T-helper 1 cell treated with Interleukin-12 subunit alpha and Interleukin-12 subunit beta and Interleukin-4 antibody, amounts not matched to agents 30 μg/mL and 1 μg/mL, for 36 hours (primary cell): Measurements from ENCODE around the gene ECI1.

Experiments
- H3K27ac Mint-ChIP-seq: one replicate; pipeline ENCODE4 v1.8.0; 2021; ENCODE audit warnings: mild to moderate bottlenecking, mixed read lengths
- H3K27me3 Mint-ChIP-seq: one replicate; pipeline ENCODE4 v1.8.0; 2021; ENCODE audit warnings: low read depth, mixed read lengths
- H3K36me3 Mint-ChIP-seq: one replicate; pipeline ENCODE4 v1.8.0; 2021; ENCODE audit warnings: low read depth, mixed read lengths
- H3K4me1 Mint-ChIP-seq: one replicate; pipeline ENCODE4 v1.8.0; 2021; ENCODE audit warnings: low read depth, mixed read lengths
- H3K4me3 Mint-ChIP-seq: one replicate; pipeline ENCODE4 v1.8.0; 2021; ENCODE audit warnings: mild to moderate bottlenecking, moderate library complexity, mixed read lengths
- H3K9me3 Mint-ChIP-seq: one replicate; pipeline ENCODE4 v1.8.0; 2021; ENCODE audit warnings: mixed read lengths

ECI1 gene

DNA sequence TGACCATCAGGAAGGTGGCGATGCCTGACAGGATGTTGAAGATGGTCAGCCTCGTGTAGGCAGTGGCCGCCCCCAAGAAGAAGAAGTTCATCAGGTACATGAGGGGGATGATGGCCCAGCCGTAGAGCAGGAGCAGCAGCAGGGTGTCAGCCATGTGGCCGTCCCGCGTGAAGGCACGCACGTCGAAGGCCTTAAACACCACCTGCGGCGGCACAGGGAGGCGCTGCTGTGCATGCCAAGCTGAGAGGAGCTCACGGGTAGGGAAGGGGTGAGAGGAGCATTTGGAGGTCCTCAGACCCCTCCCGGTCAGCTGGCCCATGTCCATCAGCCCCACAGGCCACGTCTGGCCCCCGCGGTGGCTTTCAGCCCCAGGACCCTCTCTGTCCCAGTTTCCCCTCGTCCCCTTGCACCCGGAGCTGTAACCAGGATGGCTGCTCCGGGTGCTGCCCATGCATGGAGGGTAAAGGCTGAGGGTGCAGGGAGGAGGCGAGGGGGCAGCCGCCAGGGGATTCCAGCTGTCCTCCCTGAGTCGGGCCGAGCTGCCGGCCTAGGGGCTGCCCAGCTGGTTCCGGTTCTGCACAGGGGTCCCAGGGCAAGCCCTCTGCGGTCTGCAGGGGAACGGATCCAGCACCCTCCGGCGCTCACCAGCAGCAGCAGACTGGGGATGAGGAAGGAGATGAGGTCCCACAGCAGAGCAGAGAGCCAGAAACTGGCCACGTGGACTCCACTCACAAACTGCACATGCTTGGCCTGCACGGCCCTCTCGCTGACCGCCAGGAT, 33.6 kb upstream of the ECI1 start:
- no peak overlapping the region for H3K27ac Mint-ChIP-seq
- no peaks in the 10 kb centered on the region for H3K4me1 Mint-ChIP-seq

DNA sequence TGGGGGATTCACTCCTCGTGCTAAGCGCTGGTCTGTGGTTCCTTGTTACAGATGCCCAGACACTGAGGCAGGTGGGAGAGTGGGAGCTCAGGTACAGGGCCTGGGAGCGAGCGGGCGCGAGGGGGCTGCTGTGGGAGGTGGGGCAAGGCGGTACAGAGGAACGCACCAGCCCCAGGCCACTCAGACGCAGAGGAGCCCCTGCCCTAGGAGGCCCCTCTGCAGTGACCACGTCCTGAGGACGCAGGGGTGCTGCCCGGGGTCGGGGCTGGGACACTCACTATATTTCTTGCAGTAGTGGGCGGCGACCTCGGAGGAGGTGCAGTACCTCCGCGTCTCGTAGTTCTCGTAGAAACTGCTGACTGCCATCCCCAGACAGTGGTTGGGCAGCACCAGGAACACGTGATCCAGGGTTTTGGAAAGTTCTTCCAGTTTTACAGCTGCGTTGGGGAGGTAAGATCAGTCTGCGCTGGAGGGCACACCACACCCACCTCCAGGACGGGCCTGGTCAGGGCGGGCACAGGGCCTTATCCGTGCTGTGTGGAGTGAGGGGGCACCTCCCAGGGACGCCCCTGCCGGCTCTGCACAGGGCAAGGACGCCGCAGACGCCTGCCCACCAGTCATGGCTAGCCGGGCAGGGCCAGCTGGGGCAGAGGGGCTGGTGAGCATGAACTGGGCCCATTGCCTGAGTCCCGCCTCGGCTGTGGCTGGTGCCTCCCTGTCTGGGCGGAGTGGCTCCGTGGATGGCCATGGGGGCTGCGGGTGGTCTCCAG, 32.8 kb upstream of the ECI1 start:
- Mint-ChIP-seq H3K36me3 (no peaks in the 10 kb centered on the region), H3K27ac (no peak overlapping the region), H3K9me3 (no peaks in the 10 kb centered on the region), H3K4me3 (no peak overlapping the region), H3K4me1 (no peaks in the 10 kb centered on the region), H3K27me3 (no peaks in the 10 kb centered on the region)

More for the DNA sequence above, 33.6 kb upstream of the ECI1 start:
- H3K9me3 Mint-ChIP-seq = no peaks in the 10 kb centered on the region
- H3K36me3 Mint-ChIP-seq = no peaks in the 10 kb centered on the region
- no peak overlapping the region for H3K4me3 Mint-ChIP-seq
- no peaks in the 10 kb centered on the region for H3K27me3 Mint-ChIP-seq

DNA sequence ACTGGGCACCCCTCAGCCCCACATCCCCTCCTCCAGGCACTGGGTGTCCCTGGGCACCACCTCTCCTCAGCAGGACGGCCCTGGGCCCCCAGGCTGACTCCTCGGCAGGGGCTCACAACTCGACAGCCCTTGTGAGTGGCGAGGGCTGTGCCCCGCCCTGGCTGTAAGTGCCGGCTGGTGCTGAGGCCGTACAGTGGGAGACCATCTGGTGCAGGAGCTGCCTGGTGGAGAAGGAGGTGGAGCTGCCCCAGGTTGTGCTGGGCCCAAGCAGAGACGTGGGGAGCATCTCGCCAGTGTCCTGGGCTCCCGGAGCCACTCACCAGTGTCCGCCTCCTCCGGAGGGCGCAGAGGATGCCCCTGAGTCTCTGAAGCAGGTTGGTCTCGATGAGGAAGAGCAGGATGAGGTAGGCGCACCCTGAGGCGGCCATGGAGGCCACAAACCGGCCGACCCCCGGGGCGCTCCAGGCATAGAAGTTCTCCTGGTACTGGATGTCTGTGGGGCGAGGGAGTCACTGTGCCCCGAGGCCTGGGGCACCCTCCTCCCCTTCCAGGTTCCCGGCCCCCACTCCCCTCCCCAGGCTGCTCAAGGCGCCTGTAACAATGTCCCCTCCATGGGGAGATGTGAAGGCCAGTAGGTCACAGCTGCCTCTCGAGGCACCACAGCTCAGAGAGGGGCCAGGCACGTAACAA, 31.6 kb upstream of the ECI1 start:
- no peak overlapping the region for H3K27ac Mint-ChIP-seq
- no peak overlapping the region for H3K4me3 Mint-ChIP-seq
- no peaks in the 10 kb centered on the region for H3K4me1 Mint-ChIP-seq
- no peaks in the 10 kb centered on the region for H3K36me3 Mint-ChIP-seq
- H3K9me3 Mint-ChIP-seq = no peaks in the 10 kb centered on the region
- no peaks in the 10 kb centered on the region for H3K27me3 Mint-ChIP-seq

DNA sequence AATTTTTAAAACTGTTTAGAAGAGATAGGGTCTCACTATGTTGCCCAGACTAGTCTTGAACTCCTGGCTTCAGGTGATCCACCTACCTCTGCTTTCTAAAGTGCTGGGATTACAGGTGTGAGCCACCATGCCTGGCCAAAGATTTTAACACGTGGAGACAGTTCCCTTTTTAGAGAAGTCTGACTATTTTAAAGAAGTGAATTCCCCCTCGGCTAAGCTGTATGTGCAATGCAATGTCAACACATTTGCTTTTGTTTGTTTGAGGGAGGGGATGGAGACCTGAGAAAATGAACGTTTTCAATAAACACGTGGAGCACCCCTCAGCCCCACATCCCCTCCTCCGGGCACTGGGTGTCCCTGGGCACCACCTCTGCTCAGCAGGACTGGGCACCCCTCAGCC, 30.9 kb upstream of the ECI1 start:
- Mint-ChIP-seq H3K27ac (no peak overlapping the region), H3K9me3 (no peaks in the 10 kb centered on the region), H3K27me3 (no peaks in the 10 kb centered on the region), H3K4me1 (no peaks in the 10 kb centered on the region), H3K4me3 (no peak overlapping the region), H3K36me3 (no peaks in the 10 kb centered on the region)

DNA sequence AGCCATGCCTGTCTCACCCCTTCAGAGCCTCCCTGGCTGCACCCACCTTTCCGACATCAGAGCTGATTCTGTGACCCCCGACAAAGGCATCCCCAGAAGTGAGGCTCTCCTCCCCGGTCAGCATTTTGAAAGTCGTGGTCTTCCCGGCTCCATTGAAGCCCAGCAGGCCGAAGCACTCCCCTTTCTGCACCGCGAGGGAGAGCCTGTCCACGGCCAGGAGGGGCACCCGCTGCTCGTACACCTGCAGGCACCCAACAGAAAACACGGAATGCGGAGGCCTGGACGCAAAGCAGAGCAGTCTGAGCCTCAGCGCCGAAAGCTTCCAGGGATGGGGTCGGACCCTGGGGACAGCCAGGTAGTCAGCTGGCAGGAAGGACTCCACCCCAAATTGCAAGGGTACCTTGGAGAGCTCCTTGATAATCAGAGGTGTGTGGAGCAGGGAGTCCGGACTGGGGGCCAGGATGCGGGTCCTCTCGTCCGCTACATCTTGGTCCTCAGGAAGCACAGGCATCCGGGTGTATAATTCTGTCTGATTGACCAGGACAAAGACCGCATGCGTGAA, 29.7 kb upstream of the ECI1 start:
- H3K27ac Mint-ChIP-seq = no peak overlapping the region
- H3K4me3 Mint-ChIP-seq = no peak overlapping the region
- no peaks in the 10 kb centered on the region for H3K9me3 Mint-ChIP-seq
- no peaks in the 10 kb centered on the region for H3K4me1 Mint-ChIP-seq
- no peaks in the 10 kb centered on the region for H3K36me3 Mint-ChIP-seq
- no peaks in the 10 kb centered on the region for H3K27me3 Mint-ChIP-seq

DNA sequence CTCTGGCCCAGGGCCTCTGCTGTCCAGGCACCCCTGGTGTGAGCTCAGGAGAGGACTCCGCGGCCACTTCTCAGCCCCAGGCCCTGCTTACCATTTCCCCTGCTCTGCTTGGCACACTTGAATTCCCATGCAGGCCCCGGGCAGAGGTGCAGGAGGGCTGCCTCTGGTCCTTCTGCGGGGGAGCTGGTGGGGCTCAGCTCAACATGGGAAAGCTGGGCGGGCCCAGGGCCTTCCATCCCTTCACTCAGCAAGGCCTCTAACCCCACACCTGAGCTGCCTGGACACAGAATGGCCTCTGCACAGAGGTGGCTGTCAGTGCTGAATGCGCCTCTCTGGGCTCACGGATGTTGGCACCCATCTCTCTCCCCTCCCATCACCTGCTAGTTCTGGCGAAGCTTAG, 29.1 kb upstream of the ECI1 start:
- H3K27ac Mint-ChIP-seq = no peak overlapping the region
- no peak overlapping the region for H3K4me3 Mint-ChIP-seq

DNA sequence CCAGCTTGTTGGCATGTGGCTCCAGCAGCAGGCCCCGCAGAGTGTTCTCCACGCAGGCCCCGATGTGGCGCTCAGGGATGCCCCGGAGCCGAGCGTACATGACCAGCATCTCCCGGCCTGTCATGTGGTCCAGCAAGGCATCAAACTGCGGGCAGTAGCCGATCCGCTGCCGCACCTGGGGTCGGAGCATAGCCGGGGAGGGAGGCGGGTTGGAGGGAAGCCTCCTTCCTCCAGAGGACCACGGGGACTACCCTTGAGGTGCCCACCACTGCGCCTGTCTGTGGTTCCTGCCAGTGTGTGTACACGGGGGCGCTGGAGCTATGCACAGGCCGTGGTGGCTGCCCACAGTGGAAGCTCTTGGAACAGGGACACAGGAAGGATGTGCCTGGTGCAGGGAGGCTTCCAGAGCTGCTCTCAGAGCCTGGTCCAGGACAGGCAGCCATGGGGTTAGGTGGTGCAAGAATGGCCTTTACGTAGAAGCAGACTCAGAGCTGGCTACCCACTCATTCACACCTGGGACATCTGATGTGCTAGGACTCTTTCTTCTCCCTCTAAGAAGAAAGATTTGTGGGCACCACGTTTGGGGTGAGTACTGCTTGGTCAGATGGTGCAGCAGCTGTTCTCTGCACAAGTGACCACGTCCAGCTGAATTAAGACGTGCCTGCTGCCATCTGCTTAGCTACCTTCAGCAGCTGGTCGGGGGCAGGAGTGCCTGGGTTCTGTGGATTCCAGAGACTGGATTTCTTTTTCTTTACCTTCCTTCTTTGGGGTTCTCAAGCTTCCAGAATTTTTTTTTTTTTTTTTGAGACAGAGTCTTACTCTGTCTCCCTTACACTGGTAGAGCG, 27.8 kb upstream of the ECI1 start:
- no peaks in the 10 kb centered on the region for H3K27me3 Mint-ChIP-seq
- H3K36me3 Mint-ChIP-seq = no peaks in the 10 kb centered on the region
- H3K4me3 Mint-ChIP-seq = no peak overlapping the region
- H3K9me3 Mint-ChIP-seq = no peaks in the 10 kb centered on the region
- H3K4me1 Mint-ChIP-seq = no peaks in the 10 kb centered on the region
- H3K27ac Mint-ChIP-seq = no peak overlapping the region

More for the DNA sequence above, 29.1 kb upstream of the ECI1 start:
- H3K4me1 Mint-ChIP-seq = no peaks in the 10 kb centered on the region
- no peaks in the 10 kb centered on the region for H3K36me3 Mint-ChIP-seq
- no peaks in the 10 kb centered on the region for H3K9me3 Mint-ChIP-seq
- H3K27me3 Mint-ChIP-seq = no peaks in the 10 kb centered on the region

DNA sequence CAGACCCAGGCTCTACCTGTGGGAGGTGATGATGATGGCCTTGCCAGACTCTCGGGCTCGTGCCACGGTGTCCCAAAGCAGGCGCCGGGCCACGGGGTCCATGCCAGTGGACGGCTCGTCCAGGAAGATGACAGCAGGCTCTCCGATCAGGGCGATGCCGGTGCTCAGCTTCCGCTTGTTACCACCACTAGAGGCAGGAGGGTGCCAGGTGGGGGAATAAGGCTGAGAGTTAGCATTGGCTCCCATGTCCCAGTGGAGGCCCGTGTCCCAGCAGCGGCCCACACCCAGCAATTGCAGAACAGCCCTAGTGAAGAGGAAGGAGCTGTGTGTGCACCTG, 26.9 kb upstream of the ECI1 start:
- no peak overlapping the region for H3K4me3 Mint-ChIP-seq
- H3K27ac Mint-ChIP-seq = no peak overlapping the region
- H3K36me3 Mint-ChIP-seq = no peaks in the 10 kb centered on the region

GRCh38 chr16:2277466-2278271, 26.3 kb upstream of the ECI1 start:
- Mint-ChIP-seq H3K27me3 (no peaks in the 10 kb centered on the region), H3K4me1 (no peaks in the 10 kb centered on the region), H3K36me3 (no peaks in the 10 kb centered on the region), H3K27ac (no peak overlapping the region), H3K9me3 (no peaks in the 10 kb centered on the region), H3K4me3 (no peak overlapping the region)

More for the DNA sequence above, 26.9 kb upstream of the ECI1 start:
- H3K9me3 Mint-ChIP-seq = no peaks in the 10 kb centered on the region
- no peaks in the 10 kb centered on the region for H3K4me1 Mint-ChIP-seq
- no peaks in the 10 kb centered on the region for H3K27me3 Mint-ChIP-seq

DNA sequence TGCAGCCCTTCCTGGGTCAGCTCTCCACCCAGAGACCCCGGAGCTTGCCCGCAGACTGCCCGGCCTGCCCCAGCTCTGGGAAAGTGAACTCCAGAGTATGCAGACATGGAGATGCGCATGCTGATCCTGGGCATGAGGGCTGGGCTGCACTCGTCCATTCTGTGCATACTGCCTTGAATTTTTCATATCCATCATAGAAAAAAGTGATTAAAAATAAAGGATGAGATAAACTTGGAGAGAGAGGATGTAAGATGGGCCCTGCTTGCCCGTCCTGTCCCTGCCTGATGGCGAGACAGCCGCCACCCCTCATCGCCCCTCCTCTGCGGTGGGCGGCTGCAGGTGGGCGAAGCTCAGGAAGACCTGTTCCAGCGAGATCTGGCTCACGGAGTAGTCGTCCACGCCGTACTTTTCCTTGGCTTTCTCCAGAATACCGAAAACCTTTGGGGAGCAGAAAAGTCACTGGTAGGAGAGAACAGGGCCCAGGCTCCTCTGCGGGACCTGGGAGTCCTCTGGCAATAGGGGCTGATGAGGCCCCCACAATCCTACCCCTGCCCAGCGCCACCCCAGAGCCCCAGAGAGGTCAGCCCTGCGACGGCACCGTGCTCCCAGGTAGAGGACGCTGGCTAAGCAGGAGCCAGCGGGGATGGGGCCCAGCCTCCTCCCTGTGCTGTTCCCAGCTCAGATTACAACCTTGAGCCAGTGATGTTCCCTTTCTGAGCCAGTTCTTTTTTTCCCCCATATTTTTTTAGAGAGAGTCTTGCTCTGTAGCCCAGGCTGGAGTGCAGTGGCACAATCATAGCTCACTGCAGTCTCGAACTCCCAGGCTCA, 25.2 kb upstream of the ECI1 start:
- H3K27ac Mint-ChIP-seq = no peak overlapping the region
- H3K27me3 Mint-ChIP-seq = no peaks in the 10 kb centered on the region
- no peaks in the 10 kb centered on the region for H3K36me3 Mint-ChIP-seq
- no peaks in the 10 kb centered on the region for H3K4me1 Mint-ChIP-seq
- no peaks in the 10 kb centered on the region for H3K9me3 Mint-ChIP-seq
- no peak overlapping the region for H3K4me3 Mint-ChIP-seq

DNA sequence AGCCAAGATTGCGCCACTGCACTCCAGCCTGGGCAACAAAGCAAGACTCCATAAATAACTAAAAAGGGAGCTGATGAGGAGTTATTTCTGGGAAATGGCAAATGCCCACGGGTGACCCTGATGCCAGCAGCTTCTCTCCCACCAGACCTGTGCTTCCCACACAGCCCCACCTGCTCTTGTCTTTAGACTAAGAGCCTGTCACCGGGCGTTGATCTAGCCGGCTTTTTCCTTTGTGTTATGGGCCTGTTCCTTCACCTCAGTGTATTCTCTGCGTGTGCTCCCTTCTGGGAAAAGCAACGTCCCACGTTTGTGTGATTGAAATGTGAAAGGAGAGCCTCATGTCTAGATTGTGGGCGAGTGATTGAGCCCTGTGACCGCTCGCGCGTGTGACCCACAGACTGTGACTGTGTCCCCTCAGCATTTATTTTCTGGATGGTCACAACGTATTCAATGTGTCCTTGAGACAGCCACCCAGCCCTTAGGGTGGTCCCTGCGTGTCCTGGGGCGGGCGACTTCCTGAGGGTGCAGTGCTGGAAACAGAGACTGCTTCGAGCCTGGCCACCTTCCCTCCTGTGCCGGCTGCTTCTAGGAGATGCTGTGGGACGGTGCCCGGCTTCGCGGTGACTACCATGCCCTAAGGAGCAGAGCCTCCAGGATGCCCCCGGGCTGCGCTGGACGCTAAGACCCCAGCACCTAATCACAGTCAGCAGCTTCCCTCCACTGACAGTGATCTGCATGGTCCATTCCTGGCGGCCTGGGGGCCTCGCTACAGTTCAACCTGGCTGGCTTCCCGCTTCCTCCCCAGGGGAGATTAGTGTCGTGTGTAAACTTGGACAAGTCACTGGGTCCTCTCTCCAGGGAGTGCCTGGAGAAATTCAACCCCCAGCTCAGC, 24.3 kb upstream of the ECI1 start:
- no peak overlapping the region for H3K4me3 Mint-ChIP-seq
- H3K4me1 Mint-ChIP-seq = no peaks in the 10 kb centered on the region
- no peaks in the 10 kb centered on the region for H3K9me3 Mint-ChIP-seq
- H3K27me3 Mint-ChIP-seq = no peaks in the 10 kb centered on the region
- H3K27ac Mint-ChIP-seq = no peak overlapping the region
- no peaks in the 10 kb centered on the region for H3K36me3 Mint-ChIP-seq

GRCh38 chr16:2273931-2274330, 22.5 kb upstream of the ECI1 start:
- no peaks in the 10 kb centered on the region for H3K9me3 Mint-ChIP-seq
- H3K27ac Mint-ChIP-seq = no peak overlapping the region
- peaks cover 4% of the 10 kb centered on the region for H3K4me1 Mint-ChIP-seq
- no peak overlapping the region for H3K4me3 Mint-ChIP-seq
- H3K27me3 Mint-ChIP-seq = no peaks in the 10 kb centered on the region
- H3K36me3 Mint-ChIP-seq = no peaks in the 10 kb centered on the region
